ENCODE data around the gene AMIGO3.

- no peak for TF ChIP-seq POLR2A (IDR thresholded peaks at IDR 0.05; ENCODE audit: low read length)
- no peak for TF ChIP-seq GATA1 (IDR thresholded peaks at IDR 0.05; ENCODE audit: low read depth, low read length)
These were observed 3.4 kb upstream of the AMIGO3 start for GRCh38 chr3:49722896-49723295.

All from erythroblast (primary cell).